Measurements from ENCODE around the gene UBC.
"Not testable (repeated sequence)": the region's sequence is repeated elsewhere in the genome, so short reads cannot be mapped to it uniquely, and the experiment has no call there.

Gene UBC

GRCh38 chr12:124916374-124917134 is 2.1 kb upstream of the UBC start:
- FAIRE-seq (no peak), DNase-seq (ENCODE audit: insufficient read length, low spot score) (peak; percentile 42)

GRCh38 chr12:124915239-124916236 is 1.1 kb upstream of the UBC start:
- DNase-seq (ENCODE audit: insufficient read length, low spot score): no peak
- no peak for FAIRE-seq

- no peak for FAIRE-seq
Observed at GRCh38 chr12:124913474-124914391, 717 bp downstream of the UBC start.

GRCh38 chr12:124912529-124913287 is 1.7 kb downstream of the UBC start:
- FAIRE-seq; DNase-seq (ENCODE audit: insufficient read length, low spot score): not testable (repeated sequence)

More at GRCh38 chr12:124913474-124914391, 717 bp downstream of the UBC start:
- DNase-seq (ENCODE audit: insufficient read length, low spot score): no peak

- FAIRE-seq; DNase-seq (ENCODE audit: insufficient read length, low spot score): not testable (repeated sequence)
Observed at GRCh38 chr12:124911521-124911920, 2.9 kb downstream of the UBC start.

- DNase-seq (ENCODE audit: insufficient read length, low spot score) (no peak), FAIRE-seq (no peak)
Observed at GRCh38 chr12:124910561-124911478, 3.6 kb downstream of the UBC start.

GRCh38 chr12:124909831-124910560 is 4.5 kb downstream of the UBC start:
- DNase-seq (ENCODE audit: insufficient read length, low spot score) (no peak), FAIRE-seq (no peak)

GRCh38 chr12:124906606-124907261 is 7.7 kb downstream of the UBC start:
- FAIRE-seq: no peak
- peak; percentile 73 for DNase-seq (ENCODE audit: insufficient read length, low spot score)

- peak; percentile 84 for FAIRE-seq
- peak; percentile 89 for DNase-seq (ENCODE audit: insufficient read length, low spot score)
Observed at GRCh38 chr12:124904306-124905098, 9.9 kb downstream of the UBC start.

GRCh38 chr12:124902916-124903315 is 11.5 kb downstream of the UBC start:
- no peak for DNase-seq (ENCODE audit: insufficient read length, low spot score)
- no peak for FAIRE-seq

GRCh38 chr12:124901003-124901402 is 13.4 kb downstream of the UBC start:
- DNase-seq (ENCODE audit: insufficient read length, low spot score) (no peak), FAIRE-seq (no peak)

- not testable (repeated sequence) for DNase-seq (ENCODE audit: insufficient read length, low spot score); FAIRE-seq
Observed at GRCh38 chr12:124900345-124900795, 14.1 kb downstream of the UBC start.

GRCh38 chr12:124898923-124899294 is 15.5 kb downstream of the UBC start:
- FAIRE-seq: no peak

GRCh38 chr12:124898200-124898922 is 16.1 kb downstream of the UBC start:
- FAIRE-seq: no peak
- peak; percentile 67 for DNase-seq (ENCODE audit: insufficient read length, low spot score)

More at GRCh38 chr12:124898923-124899294, 15.5 kb downstream of the UBC start:
- no peak for DNase-seq (ENCODE audit: insufficient read length, low spot score)

- no peak for DNase-seq (ENCODE audit: insufficient read length, low spot score)
- no peak for FAIRE-seq
Observed at GRCh38 chr12:124896461-124896860, 18.0 kb downstream of the UBC start.
